Nasal cavity respiratory epithelium epithelial cell of viscerocranial mucosa (primary cell): ENCODE measurements around the gene PIP5KL1. TPM values are rescaled to one million over a fixed set of nuclear protein-coding genes. Genes with fewer than 3 reads are reported as not detected.

Experiments
- total RNA-seq: library from RNA; depleted of rRNA; stranded (reverse); fragments of >200 nt; gene quantifications from 2 replicates; pipeline ENCODE4 v1.2.3, GENCODE V29; 2014

The PIP5KL1 gene, protein sequence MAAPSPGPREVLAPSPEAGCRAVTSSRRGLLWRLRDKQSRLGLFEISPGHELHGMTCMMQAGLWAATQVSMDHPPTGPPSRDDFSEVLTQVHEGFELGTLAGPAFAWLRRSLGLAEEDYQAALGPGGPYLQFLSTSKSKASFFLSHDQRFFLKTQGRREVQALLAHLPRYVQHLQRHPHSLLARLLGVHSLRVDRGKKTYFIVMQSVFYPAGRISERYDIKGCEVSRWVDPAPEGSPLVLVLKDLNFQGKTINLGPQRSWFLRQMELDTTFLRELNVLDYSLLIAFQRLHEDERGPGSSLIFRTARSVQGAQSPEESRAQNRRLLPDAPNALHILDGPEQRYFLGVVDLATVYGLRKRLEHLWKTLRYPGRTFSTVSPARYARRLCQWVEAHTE
- 4.1 and 4.3 TPM in 2 replicates for total RNA-seq

DNA sequence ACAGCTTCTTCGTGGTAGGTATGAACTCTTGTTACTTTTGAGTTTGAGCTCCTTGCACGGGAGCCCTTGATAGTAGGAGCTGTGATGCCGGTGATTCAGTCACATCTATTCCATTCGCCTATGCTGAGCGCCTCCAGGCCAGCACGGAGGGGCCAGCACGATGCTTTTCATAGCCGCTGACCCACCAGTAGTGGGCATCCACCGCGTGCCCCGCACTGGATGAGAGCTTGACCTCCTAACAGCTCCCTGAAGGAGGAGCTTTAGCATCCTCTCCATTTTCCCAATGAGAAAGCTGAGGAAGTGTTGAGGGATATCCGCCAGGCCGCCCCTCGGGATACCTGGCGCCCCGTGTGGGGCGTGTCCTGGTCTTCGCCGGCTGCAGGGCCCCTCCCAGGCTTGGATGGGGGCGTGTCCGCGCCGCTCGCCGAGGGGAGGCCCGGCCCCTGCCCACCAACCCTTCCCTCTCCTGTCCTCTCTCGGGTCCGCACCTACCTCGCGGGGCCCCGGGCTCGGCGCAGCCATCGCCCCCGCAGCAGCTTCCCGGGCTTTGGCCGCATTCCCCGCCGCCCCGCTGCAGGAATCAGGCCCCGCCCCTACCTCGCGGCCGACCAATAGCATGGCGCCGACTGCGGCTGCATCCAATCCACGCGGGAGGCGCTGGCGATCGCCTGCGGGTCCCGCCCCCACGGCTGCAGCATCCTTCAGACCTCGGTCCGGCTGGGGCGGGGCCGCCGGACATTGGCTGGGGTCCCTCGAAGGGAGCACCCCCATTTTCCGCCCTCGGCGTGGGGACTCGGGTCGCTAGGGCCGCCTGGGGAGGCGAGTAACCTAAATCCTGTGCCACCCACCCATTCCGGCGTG, at the start of gene PIP5KL1:
TSS of gene PIP5KL1 (minus strand) at position 547 of the 861 bp plus-strand sequence. CDS start at position 522, 25 bp downstream.

DNA sequence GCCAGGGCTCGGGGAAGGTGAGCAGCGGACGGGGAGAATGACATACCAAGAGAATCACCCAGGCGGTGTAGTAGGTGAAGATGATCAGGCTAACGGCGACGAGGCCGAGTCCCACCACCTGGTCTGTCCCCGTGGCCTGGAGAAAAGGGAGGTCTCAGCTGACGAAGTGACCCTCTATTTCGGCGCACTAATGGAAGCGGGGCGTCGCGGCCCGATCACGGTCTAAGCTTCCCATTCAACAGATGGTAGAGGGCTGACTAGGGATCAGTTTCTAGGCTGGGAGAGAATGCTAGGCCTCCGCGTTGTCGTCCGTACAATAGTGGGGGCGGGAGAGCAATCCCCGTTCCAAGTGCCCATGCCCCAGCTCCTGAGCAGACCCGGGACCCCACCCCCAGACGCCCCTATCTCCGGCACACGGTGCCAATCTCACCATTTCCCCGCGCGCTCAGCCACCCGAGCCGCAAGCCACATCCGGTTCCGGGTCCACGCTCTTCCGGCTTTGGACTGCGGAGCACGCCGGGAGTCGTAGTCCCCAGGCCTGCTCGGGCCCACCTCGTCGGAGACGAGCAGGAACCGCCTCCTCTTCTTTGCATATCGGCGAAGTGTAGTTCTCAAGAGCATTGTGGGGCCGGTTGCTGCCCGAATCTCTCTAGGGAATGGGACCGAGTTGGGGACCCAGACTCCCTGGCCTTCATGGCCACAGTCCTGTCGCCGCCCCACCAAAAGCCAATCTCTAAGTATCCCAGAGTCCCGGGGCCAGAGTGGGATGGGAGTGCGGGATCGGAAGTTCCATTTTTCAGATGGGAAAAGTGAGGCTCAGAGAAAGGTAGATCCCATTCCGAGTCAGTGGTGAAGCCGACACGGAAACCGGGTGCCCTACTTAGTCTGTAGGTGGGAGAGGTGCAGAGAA, 7.1 kb upstream of the PIP5KL1 start, which contains the start of gene DPM2:
TSS of gene DPM2 (minus strand) at position 467 of the 910 bp plus-strand sequence. CDS start at position 433, 34 bp downstream.

GRCh38 chr9:127916720-127917581, 13.6 kb downstream of the PIP5KL1 start, which contains the start of gene ST6GALNAC4:
ST6GALNAC4 (minus strand) TSS chr9:127917041; CDS start chr9:127916419, 622 bp downstream.

DNA sequence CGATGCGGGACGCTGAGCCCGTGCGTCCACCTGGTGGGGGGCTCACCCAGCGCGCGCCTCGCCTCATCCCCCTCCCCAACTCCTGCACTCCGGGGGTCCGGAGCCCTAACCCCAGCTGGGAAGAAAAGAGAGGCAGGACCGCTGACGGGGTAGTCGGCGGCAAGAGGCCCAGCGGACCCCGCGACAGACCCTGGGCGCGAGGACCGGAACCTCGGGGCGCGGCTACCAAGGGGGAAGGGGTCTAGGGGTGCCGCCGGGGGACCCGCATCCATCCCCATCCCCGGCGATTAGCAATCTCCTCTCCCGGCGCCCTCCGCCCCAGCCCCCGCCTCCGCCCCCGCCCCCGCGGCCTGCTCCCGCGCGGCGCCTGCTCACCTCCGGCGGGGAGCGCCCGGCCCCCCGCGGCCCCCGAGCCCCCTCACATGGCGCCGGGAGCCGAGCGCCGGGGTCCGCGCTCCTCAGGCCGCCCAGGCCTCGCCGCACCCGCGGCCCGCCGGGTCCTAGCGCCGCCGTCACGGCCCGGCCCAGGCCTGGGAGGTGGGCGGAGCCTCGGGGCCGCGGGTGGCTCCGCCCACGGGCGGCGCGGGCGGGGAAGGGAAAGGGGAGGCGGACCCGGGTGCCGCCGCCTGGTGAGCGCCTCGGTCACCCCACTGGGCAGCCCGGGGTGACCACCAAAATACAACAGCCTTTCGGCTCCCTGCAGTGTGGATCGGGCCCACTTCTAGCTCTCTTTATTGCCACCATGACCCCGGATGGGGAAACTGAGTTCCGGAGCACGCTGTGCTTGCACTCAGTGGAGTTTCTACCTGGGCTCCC, 31.2 kb downstream of the PIP5KL1 start, which contains the start of gene ST6GALNAC6:
TSS of gene ST6GALNAC6 (minus strand) at position 476 of the 816 bp plus-strand sequence. CDS start 1,622 bp downstream, outside the sequence.

DNA sequence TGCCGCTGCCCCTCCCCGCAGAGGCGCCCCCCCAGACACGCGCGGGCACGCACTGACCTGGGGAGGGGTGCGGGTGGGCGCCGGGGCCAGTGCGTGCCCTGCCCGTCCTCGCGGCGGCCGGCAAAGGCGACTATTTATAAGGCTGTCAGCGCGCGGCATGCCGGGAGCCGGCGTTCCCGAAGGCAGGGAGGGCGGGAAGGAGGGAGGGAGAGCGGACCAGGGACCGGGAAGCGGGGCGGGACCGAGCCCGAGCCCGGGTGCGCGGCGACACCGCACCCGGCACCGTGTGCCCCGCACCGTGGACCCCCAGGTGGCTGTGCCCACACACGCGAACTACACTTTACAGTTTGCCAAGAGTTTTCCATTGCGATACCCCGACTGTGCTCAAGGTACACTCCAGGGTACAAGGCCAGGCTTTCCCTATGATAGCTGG, 53.0 kb downstream of the PIP5KL1 start, which contains the start of gene AK1:
TSS of gene AK1 (minus strand) at position 110 of the 433 bp plus-strand sequence. CDS start 3,058 bp downstream, outside the sequence.

Other genes starting within 250 kb of the PIP5KL1 start
- gene CFAP157, start 223.8 kb downstream of the PIP5KL1 start, total RNA-seq: 0.07 TPM in 1 of 2 replicates, not detected in the other
- 16.0 and 24.9 TPM in 2 replicates for gene PTRH1, start 215.1 kb downstream of the PIP5KL1 start, total RNA-seq
- gene TTC16, start 214.7 kb downstream of the PIP5KL1 start, total RNA-seq: not detected in 2 replicates
- gene TOR2A, start 195.5 kb downstream of the PIP5KL1 start, total RNA-seq: 2.7 and 7.3 TPM in 2 replicates
- gene SH2D3C, start 152.1 kb downstream of the PIP5KL1 start, total RNA-seq: under 0.01 and 0.07 TPM in 2 replicates
- 74.5 and 80.0 TPM in 2 replicates for gene CDK9, start 144.7 kb downstream of the PIP5KL1 start, total RNA-seq
- 42.7 and 60.6 TPM in 2 replicates for gene FPGS, start 127.9 kb downstream of the PIP5KL1 start, total RNA-seq
- 0.34 and 2.3 TPM in 2 replicates for gene ENG, start 76.1 kb downstream of the PIP5KL1 start, total RNA-seq
- 20.5 and 33.5 TPM in 2 replicates for gene AK1, start 53.1 kb downstream of the PIP5KL1 start, total RNA-seq
- gene ST6GALNAC6, start 31.2 kb downstream of the PIP5KL1 start, total RNA-seq: 14.0 and 21.5 TPM in 2 replicates
- 25.3 and 42.9 TPM in 2 replicates for gene ST6GALNAC4, start 13.7 kb downstream of the PIP5KL1 start, total RNA-seq
- gene DPM2, start 7.1 kb upstream of the PIP5KL1 start, total RNA-seq: 13.7 and 16.2 TPM in 2 replicates
- 9.9 and 93.0 TPM in 2 replicates for gene EEIG1, start 50.2 kb upstream of the PIP5KL1 start, total RNA-seq
- 12.5 and 14.0 TPM in 2 replicates for gene NAIF1, start 136.5 kb upstream of the PIP5KL1 start, total RNA-seq
- 29.4 and 34.2 TPM in 2 replicates for gene SLC25A25, start 137.5 kb upstream of the PIP5KL1 start, total RNA-seq
- gene PTGES2, start 197.0 kb upstream of the PIP5KL1 start, total RNA-seq: 88.5 and 116 TPM in 2 replicates
- 49.6 and 128 TPM in 2 replicates for gene LCN2, start 218.7 kb upstream of the PIP5KL1 start, total RNA-seq
- 21.9 and 31.3 TPM in 2 replicates for gene BBLN, start 229.5 kb upstream of the PIP5KL1 start, total RNA-seq